Measurements from ENCODE around the gene GABRB2. TPM values are rescaled to one million over a fixed set of nuclear protein-coding genes. Genes with fewer than 3 reads are reported as not detected.

Gene GABRB2
- total and polyA plus RNA-seq, 2 of the 13 experiments (the other 11 are each of a cell fraction or from before 2014, with no cell fraction given), result 0.01 TPM; not detected in 1

DNA sequence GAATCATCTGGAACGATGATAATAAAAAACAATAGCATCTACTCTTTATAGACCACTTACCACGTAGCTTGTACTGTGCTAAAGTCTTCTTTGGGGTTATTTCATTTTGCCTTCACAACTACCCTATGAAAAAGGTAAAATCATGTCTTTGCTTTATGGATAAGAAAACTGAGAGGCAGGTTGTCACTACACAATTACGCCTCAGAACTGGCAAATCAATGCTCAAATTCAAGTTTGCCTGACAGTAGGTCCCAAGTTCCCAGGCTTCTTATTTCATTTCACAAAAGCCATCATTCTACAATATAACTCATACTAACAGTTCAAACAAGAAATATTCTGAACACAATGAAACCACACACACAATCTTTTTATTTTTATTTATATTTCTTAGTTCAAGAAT, 258.5 kb downstream of the GABRB2 start (continued):
- TF ChIP-seq, protein P1, sequence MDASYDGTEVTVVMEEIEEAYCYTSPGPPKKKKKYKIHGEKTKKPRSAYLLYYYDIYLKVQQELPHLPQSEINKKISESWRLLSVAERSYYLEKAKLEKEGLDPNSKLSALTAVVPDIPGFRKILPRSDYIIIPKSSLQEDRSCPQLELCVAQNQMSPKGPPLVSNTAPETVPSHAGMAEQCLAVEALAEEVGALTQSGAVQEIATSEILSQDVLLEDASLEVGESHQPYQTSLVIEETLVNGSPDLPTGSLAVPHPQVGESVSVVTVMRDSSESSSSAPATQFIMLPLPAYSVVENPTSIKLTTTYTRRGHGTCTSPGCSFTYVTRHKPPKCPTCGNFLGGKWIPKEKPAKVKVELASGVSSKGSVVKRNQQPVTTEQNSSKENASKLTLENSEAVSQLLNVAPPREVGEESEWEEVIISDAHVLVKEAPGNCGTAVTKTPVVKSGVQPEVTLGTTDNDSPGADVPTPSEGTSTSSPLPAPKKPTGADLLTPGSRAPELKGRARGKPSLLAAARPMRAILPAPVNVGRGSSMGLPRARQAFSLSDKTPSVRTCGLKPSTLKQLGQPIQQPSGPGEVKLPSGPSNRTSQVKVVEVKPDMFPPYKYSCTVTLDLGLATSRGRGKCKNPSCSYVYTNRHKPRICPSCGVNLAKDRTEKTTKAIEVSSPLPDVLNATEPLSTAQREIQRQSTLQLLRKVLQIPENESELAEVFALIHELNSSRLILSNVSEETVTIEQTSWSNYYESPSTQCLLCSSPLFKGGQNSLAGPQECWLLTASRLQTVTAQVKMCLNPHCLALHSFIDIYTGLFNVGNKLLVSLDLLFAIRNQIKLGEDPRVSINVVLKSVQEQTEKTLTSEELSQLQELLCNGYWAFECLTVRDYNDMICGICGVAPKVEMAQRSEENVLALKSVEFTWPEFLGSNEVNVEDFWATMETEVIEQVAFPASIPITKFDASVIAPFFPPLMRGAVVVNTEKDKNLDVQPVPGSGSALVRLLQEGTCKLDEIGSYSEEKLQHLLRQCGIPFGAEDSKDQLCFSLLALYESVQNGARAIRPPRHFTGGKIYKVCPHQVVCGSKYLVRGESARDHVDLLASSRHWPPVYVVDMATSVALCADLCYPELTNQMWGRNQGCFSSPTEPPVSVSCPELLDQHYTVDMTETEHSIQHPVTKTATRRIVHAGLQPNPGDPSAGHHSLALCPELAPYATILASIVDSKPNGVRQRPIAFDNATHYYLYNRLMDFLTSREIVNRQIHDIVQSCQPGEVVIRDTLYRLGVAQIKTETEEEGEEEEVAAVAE (CRISPR knock-in tag; IDR thresholded peaks at IDR 0.05; ENCODE audit: borderline replicate concordance), result no peak
- TF ChIP-seq ISL2 (CRISPR knock-in tag; IDR thresholded peaks at IDR 0.05), result no peak

DNA sequence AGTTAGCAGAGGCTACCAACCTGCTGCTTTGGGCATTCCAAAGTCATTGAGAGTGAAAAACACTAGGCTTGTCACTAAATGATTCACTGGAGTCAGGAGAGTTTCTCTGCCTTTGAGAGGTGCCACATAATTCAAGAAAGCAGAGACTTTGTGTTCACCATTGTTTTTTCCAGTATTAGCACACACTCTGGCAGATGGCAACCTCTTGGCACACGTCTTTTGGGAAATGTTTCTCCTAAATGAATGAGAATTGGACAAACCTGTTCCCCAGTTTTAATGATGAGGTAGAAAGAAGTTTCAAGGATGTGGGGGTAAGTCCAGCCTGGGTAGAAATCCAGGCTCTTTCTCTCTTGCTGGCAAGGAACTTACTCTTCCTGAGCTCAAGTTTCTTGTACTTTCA, 259.1 kb downstream of the GABRB2 start:
- BruUV-seq (replicated peaks), result no TSS peak
- no peaks in the 10 kb centered on the region for H3K79me2 ChIP-seq (ENCODE audit: insufficient read depth, low read length)
- no peaks in the 10 kb centered on the region; a peak in 1 of 5 replicates for H3K27me3 ChIP-seq (ENCODE audit: control insufficient read depth in 1 of 2, insufficient read depth in 2 of 2, low read length in 2 of 2)
- H3K4me3 ChIP-seq (replicated peaks in 1 of 3; ENCODE audit: insufficient read depth in 1 of 3, low read depth in 2 of 3, low read length in 3 of 3), result no peak overlapping the region
- H3K4me2 ChIP-seq (ENCODE audit: low read depth, low read length), result no peak overlapping the region
- POLR2A ChIA-PET, result no interaction called here
- intact Hi-C loops (cut with micrococcal nuclease; ENCODE audit: unreplicated experiment) (no loop called here), in situ Hi-C loops (cut with HindIII; ENCODE audit: extremely low pct_ligation_motif_present, low pct_unique_long_range_greater_than_20kb) (no loop called here)
- H3K9me3 ChIP-seq (ENCODE audit: low read length), result no peaks in the 10 kb centered on the region
- H3K4me1 ChIP-seq (ENCODE audit: insufficient read depth, low read length), result no peaks in the 10 kb centered on the region
- no peaks in the 10 kb centered on the region for H4K20me1 ChIP-seq (ENCODE audit: insufficient read depth, low read length)
- no peak for ATAC-seq
- 0% methylated on average over 1 of the region's 1 CpG for WGBS (ENCODE audit: low lambda C conversion rate)
- no peak for DNase-seq (ENCODE audit: low spot score)
- no peak overlapping the region for H3K9ac ChIP-seq (ENCODE audit: insufficient read depth, low read depth, low read length)
- no peak for TF ChIP-seq ZNF292 (CRISPR knock-in tag; IDR thresholded peaks at IDR 0.05; ENCODE audit: borderline replicate concordance, low read depth)
- TF ChIP-seq ZNF83 (CRISPR knock-in tag; IDR thresholded peaks at IDR 0.05; ENCODE audit: borderline replicate concordance), result no peak
- TF ChIP-seq, protein P2, sequence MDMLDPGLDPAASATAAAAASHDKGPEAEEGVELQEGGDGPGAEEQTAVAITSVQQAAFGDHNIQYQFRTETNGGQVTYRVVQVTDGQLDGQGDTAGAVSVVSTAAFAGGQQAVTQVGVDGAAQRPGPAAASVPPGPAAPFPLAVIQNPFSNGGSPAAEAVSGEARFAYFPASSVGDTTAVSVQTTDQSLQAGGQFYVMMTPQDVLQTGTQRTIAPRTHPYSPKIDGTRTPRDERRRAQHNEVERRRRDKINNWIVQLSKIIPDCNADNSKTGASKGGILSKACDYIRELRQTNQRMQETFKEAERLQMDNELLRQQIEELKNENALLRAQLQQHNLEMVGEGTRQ (IDR thresholded peaks at IDR 0.05; ENCODE audit: low read depth, low read length), result no peak
- TF ChIP-seq, protein P2 (CRISPR knock-in tag; IDR thresholded peaks at IDR 0.05; ENCODE audit: borderline replicate concordance), result no peak
- no peak for TF ChIP-seq ZNF367 (CRISPR knock-in tag; IDR thresholded peaks at IDR 0.05; ENCODE audit: borderline replicate concordance)
- TF ChIP-seq RFXAP (CRISPR knock-in tag; IDR thresholded peaks at IDR 0.05; ENCODE audit: borderline replicate concordance), result no peak
- no peak for TF ChIP-seq CHD2 (IDR thresholded peaks at IDR 0.05; ENCODE audit: low read depth, low read length)
- TF ChIP-seq MED8 (CRISPR knock-in tag; IDR thresholded peaks at IDR 0.05; ENCODE audit: insufficient replicate concordance), result no peak
- no peak for TF ChIP-seq ZNF644 (CRISPR knock-in tag; IDR thresholded peaks at IDR 0.05; ENCODE audit: low read depth)
- TF ChIP-seq SMC3 (IDR thresholded peaks at IDR 0.05; ENCODE audit: low read length), result no peak
- TF ChIP-seq ZNF24 (IDR thresholded peaks at IDR 0.05), result no peak
- no peak for TF ChIP-seq TMF1 (CRISPR knock-in tag; IDR thresholded peaks at IDR 0.05; ENCODE audit: low read depth)
- H2AFZ ChIP-seq (ENCODE audit: low read length), result no peak overlapping the region
- FAIRE-seq, result no peak
- H3K36me3 ChIP-seq (replicated peaks in 1 of 2; ENCODE audit: control insufficient read depth in 1 of 2, insufficient read depth in 2 of 2, low read length in 2 of 2), result no peaks in the 10 kb centered on the region
- CTCF ChIA-PET (ENCODE audit: low intra/inter-chr PET ratio, low total read pairs), result no interaction called here
- no peak overlapping the region for H3K27ac ChIP-seq (ENCODE audit: extremely low read length, insufficient read depth, low read length)
